ENCODE results near the gene CPED1.
"Not testable (repeated sequence)": the region's sequence is repeated elsewhere in the genome, so short reads cannot be mapped to it uniquely, and the experiment has no call there.

The CPED1 gene

GRCh38 chr7:121304102-121304658, 315.7 kb downstream of the CPED1 start:
- H3K4me3 ChIP-seq (ENCODE audit: low read depth, low read length): no peak overlapping the region
- TF ChIP-seq CTCF (IDR thresholded peaks at IDR 0.05; ENCODE audit: borderline replicate concordance, insufficient read depth, low read depth, low read length): no peak

- TF ChIP-seq CTCF (IDR thresholded peaks at IDR 0.05; ENCODE audit: borderline replicate concordance, insufficient read depth, low read depth, low read length): no peak
- no peak overlapping the region for H3K4me3 ChIP-seq (ENCODE audit: low read depth, low read length)
Observed at GRCh38 chr7:121305109-121305508, 316.6 kb downstream of the CPED1 start.

- H3K4me3 ChIP-seq (ENCODE audit: low read depth, low read length): no peak overlapping the region
- no peak for TF ChIP-seq CTCF (IDR thresholded peaks at IDR 0.05; ENCODE audit: borderline replicate concordance, insufficient read depth, low read depth, low read length)
Observed at GRCh38 chr7:121306565-121306964, 318.1 kb downstream of the CPED1 start.

- no peak overlapping the region for H3K4me3 ChIP-seq (ENCODE audit: low read depth, low read length)
- no peak for TF ChIP-seq CTCF (IDR thresholded peaks at IDR 0.05; ENCODE audit: borderline replicate concordance, insufficient read depth, low read depth, low read length)
Observed at GRCh38 chr7:121307021-121307574, 318.6 kb downstream of the CPED1 start.

GRCh38 chr7:121313220-121313792, 324.8 kb downstream of the CPED1 start:
- no peak overlapping the region for H3K4me3 ChIP-seq (ENCODE audit: low read depth, low read length)

GRCh38 chr7:121313793-121314676, 325.5 kb downstream of the CPED1 start:
- H3K4me3 ChIP-seq (ENCODE audit: low read depth, low read length): no peak overlapping the region
- TF ChIP-seq CTCF (IDR thresholded peaks at IDR 0.05; ENCODE audit: borderline replicate concordance, insufficient read depth, low read depth, low read length): no peak

More at GRCh38 chr7:121313220-121313792, 324.8 kb downstream of the CPED1 start:
- no peak for TF ChIP-seq CTCF (IDR thresholded peaks at IDR 0.05; ENCODE audit: borderline replicate concordance, insufficient read depth, low read depth, low read length)

GRCh38 chr7:121315170-121315569, 326.7 kb downstream of the CPED1 start:
- H3K4me3 ChIP-seq (ENCODE audit: low read depth, low read length): not testable (repeated sequence)

Measured in GM12875 (cell line).